ENCODE data around the gene INTS7. TPM values are rescaled to one million over a fixed set of nuclear protein-coding genes. Genes with fewer than 3 reads are reported as not detected.
"Not testable (repeated sequence)": the region's sequence is repeated elsewhere in the genome, so short reads cannot be mapped to it uniquely, and the experiment has no call there.

The INTS7 gene
- total RNA-seq, 1 donor from 2014 or later: 30.6 TPM

DNA sequence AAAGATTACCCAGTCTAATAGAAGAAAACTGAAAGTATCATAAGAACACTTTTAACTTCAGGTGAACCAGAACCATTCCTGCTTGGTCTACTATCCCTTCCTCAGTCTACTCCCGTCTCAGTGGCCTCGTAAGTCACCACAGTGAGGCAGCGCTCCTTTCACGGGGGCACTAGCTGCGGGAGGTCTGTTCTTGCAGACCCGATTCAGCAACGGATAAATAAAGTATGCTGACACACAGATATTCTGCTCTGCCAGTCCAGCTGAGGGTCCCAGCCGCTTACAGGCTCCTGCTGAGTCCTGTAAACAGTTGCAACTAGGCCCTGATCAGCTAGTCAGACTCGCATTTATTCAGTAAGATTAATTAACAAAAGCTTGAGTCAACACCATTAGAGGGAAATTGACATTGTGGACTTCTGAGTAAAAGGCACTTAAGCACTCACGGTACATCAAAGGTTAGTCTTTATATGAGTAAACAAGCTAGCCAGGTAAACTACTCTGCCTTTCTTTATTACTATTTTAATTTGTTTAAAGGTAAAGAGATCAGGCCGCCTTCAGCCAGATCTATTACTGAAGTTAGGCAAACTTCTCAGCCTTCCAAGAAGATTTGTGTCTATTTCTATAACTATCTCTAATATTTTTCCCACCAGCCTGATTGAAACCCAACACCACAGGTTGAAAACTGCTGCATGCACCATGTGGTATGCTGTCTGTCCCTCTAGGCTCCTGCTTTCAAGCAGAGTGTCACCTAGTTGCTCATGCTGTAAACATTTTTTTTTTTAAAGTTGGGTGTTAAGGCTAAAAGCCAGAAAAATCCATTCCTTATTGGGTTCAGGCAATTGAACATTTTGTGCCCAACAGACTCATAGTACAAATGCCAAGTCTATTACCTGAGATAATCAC, 87.7 kb downstream of the INTS7 start:
- Mint-ChIP-seq H3K4me1 (ENCODE audit: low read depth) (peaks cover 24% of the 10 kb centered on the region), H3K27me3 (no peaks in the 10 kb centered on the region), H3K36me3 (ENCODE audit: insufficient read depth) (peaks cover 12% of the 10 kb centered on the region), H3K27ac (peak overlapping the region; percentile 89), H3K9me3 (ENCODE audit: low read depth) (no peaks in the 10 kb centered on the region), H3K4me3 (ENCODE audit: low read depth) (no peak overlapping the region)
- TF ChIP-seq, protein P1, sequence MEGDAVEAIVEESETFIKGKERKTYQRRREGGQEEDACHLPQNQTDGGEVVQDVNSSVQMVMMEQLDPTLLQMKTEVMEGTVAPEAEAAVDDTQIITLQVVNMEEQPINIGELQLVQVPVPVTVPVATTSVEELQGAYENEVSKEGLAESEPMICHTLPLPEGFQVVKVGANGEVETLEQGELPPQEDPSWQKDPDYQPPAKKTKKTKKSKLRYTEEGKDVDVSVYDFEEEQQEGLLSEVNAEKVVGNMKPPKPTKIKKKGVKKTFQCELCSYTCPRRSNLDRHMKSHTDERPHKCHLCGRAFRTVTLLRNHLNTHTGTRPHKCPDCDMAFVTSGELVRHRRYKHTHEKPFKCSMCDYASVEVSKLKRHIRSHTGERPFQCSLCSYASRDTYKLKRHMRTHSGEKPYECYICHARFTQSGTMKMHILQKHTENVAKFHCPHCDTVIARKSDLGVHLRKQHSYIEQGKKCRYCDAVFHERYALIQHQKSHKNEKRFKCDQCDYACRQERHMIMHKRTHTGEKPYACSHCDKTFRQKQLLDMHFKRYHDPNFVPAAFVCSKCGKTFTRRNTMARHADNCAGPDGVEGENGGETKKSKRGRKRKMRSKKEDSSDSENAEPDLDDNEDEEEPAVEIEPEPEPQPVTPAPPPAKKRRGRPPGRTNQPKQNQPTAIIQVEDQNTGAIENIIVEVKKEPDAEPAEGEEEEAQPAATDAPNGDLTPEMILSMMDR (IDR thresholded peaks at IDR 0.05; ENCODE audit: unreplicated experiment): no peak
- no peak for DNase-seq (ENCODE audit: low spot score, unreplicated experiment)

DNA sequence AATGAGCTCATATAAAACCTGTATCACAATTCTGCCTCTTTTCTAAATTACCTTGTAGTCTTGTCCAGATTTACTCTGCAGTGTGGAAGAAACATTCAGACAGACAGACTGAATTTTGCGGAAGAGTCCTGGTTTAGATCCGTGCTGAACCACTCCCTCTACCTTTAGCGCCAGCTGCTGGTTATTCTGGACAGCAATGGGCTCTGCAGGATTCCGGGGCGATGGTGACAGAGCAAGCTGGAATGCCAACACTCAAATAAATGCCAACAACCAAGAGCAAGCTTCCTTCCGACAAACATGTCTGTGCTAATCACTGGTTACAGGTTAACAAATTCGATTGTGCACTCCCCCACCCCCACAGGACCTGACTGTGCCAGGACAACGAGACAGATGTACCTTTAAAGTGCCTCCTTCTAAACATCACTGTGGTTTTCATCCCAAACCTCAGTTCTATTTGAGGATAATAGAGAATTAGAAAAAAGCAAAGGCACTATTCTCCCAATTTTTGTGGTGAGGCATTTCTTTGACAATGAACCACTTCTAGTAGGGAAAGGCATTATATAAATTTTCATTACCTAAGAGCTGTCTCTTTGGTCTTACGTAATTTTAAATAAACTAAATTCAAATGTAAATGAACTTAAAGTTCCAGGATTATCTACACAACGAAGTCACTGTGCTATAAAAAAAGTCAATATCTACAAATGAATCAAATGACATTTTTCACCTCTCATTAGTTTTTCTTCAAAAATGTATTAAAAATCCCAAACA, 90.4 kb downstream of the INTS7 start:
- no peak for DNase-seq (ENCODE audit: low spot score, unreplicated experiment)
- no peaks in the 10 kb centered on the region for H3K27me3 Mint-ChIP-seq
- H3K4me3 Mint-ChIP-seq (ENCODE audit: low read depth): no peak overlapping the region
- H3K4me1 Mint-ChIP-seq (ENCODE audit: low read depth): peaks cover 26% of the 10 kb centered on the region
- H3K27ac Mint-ChIP-seq: no peak overlapping the region
- TF ChIP-seq, protein P1 (IDR thresholded peaks at IDR 0.05; ENCODE audit: unreplicated experiment): peak; percentile 53
- H3K9me3 Mint-ChIP-seq (ENCODE audit: low read depth): no peaks in the 10 kb centered on the region
- H3K36me3 Mint-ChIP-seq (ENCODE audit: insufficient read depth): peaks cover 20% of the 10 kb centered on the region

DNA sequence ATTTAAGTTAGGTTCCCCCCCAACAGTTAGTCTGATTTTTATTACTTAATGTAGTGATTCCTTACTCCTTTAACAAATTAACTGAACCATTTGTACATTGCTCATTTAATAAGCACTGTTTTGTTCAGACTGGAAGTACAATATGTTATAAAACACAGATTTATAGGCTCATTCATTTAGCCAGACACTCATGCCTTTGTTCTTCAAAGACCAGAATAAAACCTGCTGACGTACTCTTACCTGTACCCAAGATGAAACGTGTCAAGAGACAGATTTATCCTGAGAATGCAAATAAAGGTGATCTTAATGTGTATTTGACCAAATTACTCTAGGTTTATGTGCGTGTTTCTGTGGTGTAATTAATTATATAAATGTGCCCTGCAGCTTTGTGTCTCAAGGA, 92.8 kb downstream of the INTS7 start:
- no peaks in the 10 kb centered on the region for H3K27me3 Mint-ChIP-seq
- no peak overlapping the region for H3K27ac Mint-ChIP-seq
- TF ChIP-seq, protein P1 (IDR thresholded peaks at IDR 0.05; ENCODE audit: unreplicated experiment): no peak
- no peak for DNase-seq (ENCODE audit: low spot score, unreplicated experiment)
- H3K4me1 Mint-ChIP-seq (ENCODE audit: low read depth): peaks cover 21% of the 10 kb centered on the region
- peaks cover 20% of the 10 kb centered on the region for H3K36me3 Mint-ChIP-seq (ENCODE audit: insufficient read depth)
- H3K4me3 Mint-ChIP-seq (ENCODE audit: low read depth): no peak overlapping the region
- H3K9me3 Mint-ChIP-seq (ENCODE audit: low read depth): no peaks in the 10 kb centered on the region

DNA sequence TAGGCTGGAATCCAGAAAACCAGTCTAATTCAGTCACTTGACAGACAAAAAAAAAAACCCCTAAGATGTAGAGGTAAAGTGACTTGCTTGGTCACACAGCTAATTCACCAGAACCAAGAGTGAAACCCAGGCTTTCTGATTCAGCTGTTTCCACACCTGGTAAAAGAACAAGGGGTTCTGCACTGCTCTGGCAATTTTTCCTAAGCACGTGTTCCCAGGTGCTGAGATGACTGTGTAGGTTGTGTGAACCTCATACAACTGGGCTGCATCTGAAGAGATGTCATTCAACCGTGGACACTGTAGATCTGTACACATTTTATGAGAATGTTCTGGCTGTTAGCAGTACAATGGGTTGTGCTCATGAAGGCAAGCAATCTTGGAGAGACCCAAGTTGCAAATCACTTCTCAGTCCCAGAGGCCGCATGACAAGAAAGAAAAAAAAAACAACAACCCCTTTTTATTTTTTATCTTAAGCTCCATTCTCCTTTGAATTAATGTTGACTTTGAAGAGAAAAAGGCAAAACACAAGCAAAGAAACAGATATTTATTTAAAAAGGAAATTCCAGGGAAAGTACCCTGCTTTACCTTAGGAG, 95.4 kb downstream of the INTS7 start:
- H3K9me3 Mint-ChIP-seq (ENCODE audit: low read depth): no peaks in the 10 kb centered on the region
- H3K27ac Mint-ChIP-seq: no peak overlapping the region
- peaks cover 11% of the 10 kb centered on the region for H3K4me1 Mint-ChIP-seq (ENCODE audit: low read depth)
- DNase-seq (ENCODE audit: low spot score, unreplicated experiment): no peak
- peaks cover 18% of the 10 kb centered on the region for H3K36me3 Mint-ChIP-seq (ENCODE audit: insufficient read depth)
- H3K27me3 Mint-ChIP-seq: no peaks in the 10 kb centered on the region
- TF ChIP-seq, protein P1 (IDR thresholded peaks at IDR 0.05; ENCODE audit: unreplicated experiment): no peak
- H3K4me3 Mint-ChIP-seq (ENCODE audit: low read depth): no peak overlapping the region

DNA sequence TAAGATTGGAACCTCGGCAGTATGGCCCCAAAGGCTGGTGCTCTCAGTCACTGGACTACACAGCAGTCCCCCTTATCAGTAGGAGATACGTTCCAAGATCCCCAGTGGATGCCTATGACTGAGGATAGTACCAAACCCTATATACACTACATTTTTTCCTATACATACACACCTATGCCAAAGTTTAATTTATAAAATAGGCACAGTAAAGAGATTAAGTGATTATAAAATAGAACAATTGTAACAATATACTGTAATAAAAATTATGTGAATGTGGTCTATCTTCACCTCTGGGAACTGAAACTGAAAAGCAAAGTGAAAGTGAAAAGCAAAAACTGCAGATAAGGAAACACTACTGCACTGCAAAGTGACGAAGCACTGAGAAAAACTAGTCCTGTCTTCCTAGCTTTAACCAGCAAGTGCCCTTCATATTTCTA, 96.8 kb downstream of the INTS7 start:
- Mint-ChIP-seq H3K4me1 (ENCODE audit: low read depth) (peaks cover 6% of the 10 kb centered on the region), H3K9me3 (ENCODE audit: low read depth) (no peaks in the 10 kb centered on the region), H3K27me3 (no peaks in the 10 kb centered on the region), H3K4me3 (ENCODE audit: low read depth) (no peak overlapping the region), H3K36me3 (ENCODE audit: insufficient read depth) (peaks cover 14% of the 10 kb centered on the region), H3K27ac (no peak overlapping the region)
- DNase-seq (ENCODE audit: low spot score, unreplicated experiment): no peak
- TF ChIP-seq, protein P1 (IDR thresholded peaks at IDR 0.05; ENCODE audit: unreplicated experiment): no peak

DNA sequence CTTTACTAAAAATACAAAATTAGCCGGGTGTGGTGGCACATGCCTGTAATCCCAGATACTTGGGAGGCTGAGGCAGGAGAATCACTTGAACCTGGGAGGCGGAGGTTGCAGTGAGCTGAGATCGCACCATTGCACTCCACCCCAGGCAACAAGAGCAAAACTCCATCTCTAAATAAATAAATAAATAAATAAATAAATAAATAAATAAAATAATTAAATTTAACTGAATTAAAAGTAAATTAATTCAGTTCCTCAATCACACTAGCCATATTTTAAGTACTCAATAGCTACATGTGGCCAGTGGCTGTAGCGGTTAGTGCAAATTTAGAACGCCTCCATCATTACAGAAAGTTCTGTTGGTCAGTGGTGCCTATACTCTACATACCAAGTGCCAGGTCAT, 97.9 kb downstream of the INTS7 start:
- peaks cover 12% of the 10 kb centered on the region for H3K36me3 Mint-ChIP-seq (ENCODE audit: insufficient read depth)
- not testable (repeated sequence) for H3K27me3 Mint-ChIP-seq; H3K9me3 Mint-ChIP-seq (ENCODE audit: low read depth); DNase-seq (ENCODE audit: low spot score, unreplicated experiment); H3K27ac Mint-ChIP-seq; H3K4me3 Mint-ChIP-seq (ENCODE audit: low read depth)
- H3K4me1 Mint-ChIP-seq (ENCODE audit: low read depth): peaks cover 14% of the 10 kb centered on the region
